ENCODE results near the gene SNX20.

SNX20 gene

DNA sequence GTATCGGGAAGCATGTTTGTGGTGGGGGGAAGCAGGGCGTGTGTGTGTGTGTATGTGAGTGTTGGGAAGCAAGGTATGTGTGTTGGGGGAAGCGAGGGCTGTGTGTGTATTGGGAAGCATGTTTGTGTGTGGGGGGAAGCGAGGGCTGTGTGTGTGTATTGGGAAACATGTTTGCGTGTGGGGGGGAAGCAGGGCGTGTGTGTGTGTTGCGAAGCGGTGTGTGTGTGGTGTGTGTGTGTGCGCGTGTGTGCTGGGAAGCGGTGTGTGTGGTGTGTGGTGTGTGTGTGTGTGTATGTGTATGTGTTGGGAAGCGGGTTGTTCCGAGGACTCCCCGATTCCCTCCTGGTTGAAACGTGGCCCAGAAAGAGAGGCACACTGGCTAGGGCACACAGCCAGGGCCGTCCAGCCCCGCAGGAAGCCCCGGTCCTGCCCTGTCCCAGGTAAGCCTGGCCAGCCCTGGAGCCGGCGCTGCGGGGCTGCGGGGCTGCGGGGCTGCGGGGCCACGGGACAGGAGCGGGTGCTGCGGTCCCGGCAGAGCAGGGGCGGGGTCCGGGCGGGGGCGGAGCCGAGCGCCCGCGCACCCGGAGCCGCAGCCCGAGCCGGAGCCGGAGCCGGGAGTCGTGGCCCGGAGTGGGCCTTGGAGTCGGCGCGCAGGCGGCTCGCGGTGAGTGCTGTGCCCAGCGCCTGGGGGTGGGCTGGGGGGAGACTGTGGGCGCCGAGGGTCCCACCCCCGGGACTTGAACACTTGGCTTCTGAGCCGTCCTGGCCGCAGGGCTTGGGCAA lies 12.1 kb upstream of the SNX20 start, which contains the start of gene NOD2:
Gene NOD2, plus strand, starts transcription at position 608 of the 783 bp plus-strand sequence. CDS start 5,890 bp downstream, outside the sequence.
- no peaks in the 10 kb centered on the region for H3K36me3 ChIP-seq (ENCODE audit: control insufficient read depth, insufficient read depth, low read length)
- H3K9me3 ChIP-seq (ENCODE audit: control insufficient read depth, insufficient read depth, low read length): no peaks in the 10 kb centered on the region
- peaks cover 2% of the 10 kb centered on the region; the same call in 1 of the 2 replicates for H3K27me3 ChIP-seq (ENCODE audit: control insufficient read depth, insufficient read depth, low read length)
- 100% methylated on average over 7 of the region's 56 CpGs for WGBS (ENCODE audit: insufficient coverage, insufficient read length)
- no peak for DNase-seq (ENCODE audit: low read depth, low spot score)
- H3K27ac ChIP-seq (ENCODE audit: low read length): no peak within 1 kb of the TSS
- H3K4me3 ChIP-seq (ENCODE audit: low read length): peak within 1 kb of the TSS; percentile 43; the same call in 1 of the 2 replicates
- no peaks in the 10 kb centered on the region for H3K4me1 ChIP-seq (ENCODE audit: control insufficient read depth, insufficient read depth, low read length)

DNA sequence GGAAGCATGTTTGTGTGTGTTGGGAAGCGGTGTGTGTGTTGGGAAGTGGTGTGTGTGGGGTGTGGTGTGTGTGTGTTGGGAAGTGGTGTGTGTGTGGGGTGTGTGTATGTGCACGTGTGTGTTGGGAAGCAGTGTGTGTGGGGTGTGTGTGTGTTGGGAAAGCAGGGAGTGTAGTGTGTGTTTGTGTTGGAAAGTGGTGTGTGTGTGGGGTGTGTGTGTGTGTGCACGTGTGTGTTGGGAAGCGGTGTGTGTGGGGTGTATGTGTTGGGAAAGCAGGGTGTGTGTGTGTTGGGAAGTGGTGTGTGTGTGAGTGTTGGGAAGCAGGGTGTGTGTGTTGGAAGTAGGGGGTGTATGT lies 11.5 kb upstream of the SNX20 start:
- Histone ChIP-seq H3K27ac (ENCODE audit: low read length) (no peak overlapping the region), H3K27me3 (ENCODE audit: control insufficient read depth, insufficient read depth, low read length) (peaks cover 2% of the 10 kb centered on the region; the same call in 1 of the 2 replicates), H3K9me3 (ENCODE audit: control insufficient read depth, insufficient read depth, low read length) (no peaks in the 10 kb centered on the region), H3K36me3 (ENCODE audit: control insufficient read depth, insufficient read depth, low read length) (no peaks in the 10 kb centered on the region), H3K4me3 (ENCODE audit: low read length) (no peak overlapping the region), H3K4me1 (ENCODE audit: control insufficient read depth, insufficient read depth, low read length) (no peaks in the 10 kb centered on the region)
- DNase-seq (ENCODE audit: low read depth, low spot score): no peak
- WGBS (ENCODE audit: insufficient coverage, insufficient read length): 100% methylated on average over 4 of the region's 4 CpGs

DNA sequence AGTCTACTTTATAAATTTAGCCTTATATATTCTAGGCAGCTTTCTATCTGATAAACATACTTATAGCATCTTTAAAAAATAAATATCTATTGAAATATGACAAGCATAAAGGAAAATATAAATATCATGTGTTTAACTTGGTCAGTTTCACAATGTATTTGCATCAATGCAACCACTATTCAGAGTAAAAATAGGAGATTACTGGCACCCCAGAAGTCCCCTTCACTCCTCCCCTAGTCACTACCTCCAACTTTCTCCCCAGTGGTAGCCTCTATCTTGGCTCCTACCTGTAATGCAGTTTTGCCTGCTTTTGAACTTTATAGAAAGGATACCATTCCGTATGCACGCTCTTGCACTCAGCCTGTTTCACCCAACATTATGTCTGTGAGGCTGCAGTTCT lies 9.1 kb upstream of the SNX20 start:
- Histone ChIP-seq H3K4me3 (ENCODE audit: low read length) (no peak overlapping the region), H3K9me3 (ENCODE audit: control insufficient read depth, insufficient read depth, low read length) (no peaks in the 10 kb centered on the region), H3K4me1 (ENCODE audit: control insufficient read depth, insufficient read depth, low read length) (no peaks in the 10 kb centered on the region), H3K27ac (ENCODE audit: low read length) (no peak overlapping the region), H3K27me3 (ENCODE audit: control insufficient read depth, insufficient read depth, low read length) (peaks cover 2% of the 10 kb centered on the region; the same call in 1 of the 2 replicates), H3K36me3 (ENCODE audit: control insufficient read depth, insufficient read depth, low read length) (no peaks in the 10 kb centered on the region)
- no CpG with 5 or more reads among the region's 2 CpGs for WGBS (ENCODE audit: insufficient coverage, insufficient read length)
- DNase-seq (ENCODE audit: low read depth, low spot score): no peak

DNA sequence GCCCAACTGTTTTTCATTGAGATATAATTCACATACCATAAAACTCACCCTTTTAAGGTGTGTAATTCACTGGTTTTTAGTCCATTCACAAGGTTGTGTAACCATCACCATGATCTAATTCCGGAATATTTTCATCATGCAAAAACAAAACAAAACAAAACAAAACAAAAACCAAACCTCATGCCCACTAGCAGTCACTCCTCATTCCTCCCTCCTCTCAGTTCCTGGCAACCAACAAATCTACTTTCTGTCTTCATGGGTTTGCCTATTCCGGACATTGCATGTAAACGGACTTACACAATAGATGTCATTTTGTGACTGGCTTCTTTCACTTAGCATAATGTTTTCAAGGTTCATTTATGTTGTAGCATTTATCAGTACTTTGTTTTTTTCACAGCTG lies 7.8 kb upstream of the SNX20 start:
- no CpG with 5 or more reads among the region's 3 CpGs for WGBS (ENCODE audit: insufficient coverage, insufficient read length)

DNA sequence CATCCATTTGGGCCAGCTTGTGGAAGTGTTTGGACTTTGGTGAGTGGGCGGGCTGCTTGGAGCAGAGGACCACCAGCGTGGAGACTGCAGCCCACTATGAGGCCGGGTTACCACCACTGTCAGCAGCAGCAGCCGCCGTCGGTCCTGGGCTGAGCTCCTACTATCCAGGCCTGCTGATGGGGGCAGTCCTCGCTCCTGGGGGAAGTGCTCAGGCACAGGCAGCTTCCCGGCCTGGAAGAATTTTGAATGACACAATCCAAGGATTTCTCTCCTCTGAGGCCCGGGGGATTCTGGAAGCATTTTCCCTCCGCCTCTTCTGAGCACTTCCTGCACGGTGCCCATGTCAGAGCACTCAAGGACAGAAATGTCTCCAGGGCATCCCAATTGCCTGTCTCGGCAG lies 7.0 kb upstream of the SNX20 start:
- H3K9me3 ChIP-seq (ENCODE audit: control insufficient read depth, insufficient read depth, low read length): no peaks in the 10 kb centered on the region
- no peak for DNase-seq (ENCODE audit: low read depth, low spot score)
- H3K4me3 ChIP-seq (ENCODE audit: low read length): no peak overlapping the region
- no peaks in the 10 kb centered on the region for H3K36me3 ChIP-seq (ENCODE audit: control insufficient read depth, insufficient read depth, low read length)
- H3K27ac ChIP-seq (ENCODE audit: low read length): no peak overlapping the region
- H3K4me1 ChIP-seq (ENCODE audit: control insufficient read depth, insufficient read depth, low read length): no peaks in the 10 kb centered on the region
- no CpG with 5 or more reads among the region's 12 CpGs for WGBS (ENCODE audit: insufficient coverage, insufficient read length)
- H3K27me3 ChIP-seq (ENCODE audit: control insufficient read depth, insufficient read depth, low read length): no peaks in the 10 kb centered on the region; the same call in 1 of the 2 replicates

More for the DNA sequence above, 7.8 kb upstream of the SNX20 start:
- DNase-seq (ENCODE audit: low read depth, low spot score): no peak
- H3K9me3 ChIP-seq (ENCODE audit: control insufficient read depth, insufficient read depth, low read length): no peaks in the 10 kb centered on the region
- no peaks in the 10 kb centered on the region for H3K36me3 ChIP-seq (ENCODE audit: control insufficient read depth, insufficient read depth, low read length)
- H3K4me3 ChIP-seq (ENCODE audit: low read length): no peak overlapping the region
- H3K27ac ChIP-seq (ENCODE audit: low read length): no peak overlapping the region
- peaks cover under 1% of the 10 kb centered on the region; the same call in 1 of the 2 replicates for H3K27me3 ChIP-seq (ENCODE audit: control insufficient read depth, insufficient read depth, low read length)
- H3K4me1 ChIP-seq (ENCODE audit: control insufficient read depth, insufficient read depth, low read length): no peaks in the 10 kb centered on the region

DNA sequence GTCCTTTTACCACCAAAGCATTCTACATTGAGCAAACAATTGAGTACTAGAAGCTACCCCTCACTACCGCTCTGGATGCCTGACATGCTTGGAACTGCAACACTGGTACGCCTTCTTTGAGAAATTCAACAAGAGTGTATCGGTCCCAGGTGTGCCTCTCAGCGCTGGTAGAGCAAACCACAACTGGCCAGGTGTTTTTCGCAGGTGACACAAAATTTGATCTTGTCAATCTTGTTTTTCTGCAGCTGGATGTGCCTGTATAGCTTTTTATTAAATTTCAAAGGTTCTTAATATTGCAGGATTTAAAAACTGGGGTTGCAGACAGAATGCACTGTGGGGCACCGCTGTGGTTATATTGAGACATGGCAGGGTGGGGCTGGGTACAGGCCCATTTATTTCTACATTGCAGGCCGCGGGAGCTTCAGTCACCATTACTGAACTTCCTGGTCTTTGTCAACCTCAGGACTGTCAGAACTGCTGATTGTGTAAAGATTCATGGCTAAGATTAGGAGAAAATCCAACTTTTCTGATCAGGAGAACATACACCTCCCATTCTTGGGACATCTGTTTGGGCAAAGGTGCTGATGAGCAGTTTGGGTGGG lies 4.5 kb upstream of the SNX20 start:
- no peak overlapping the region for H3K27ac ChIP-seq (ENCODE audit: low read length)
- H3K4me1 ChIP-seq (ENCODE audit: control insufficient read depth, insufficient read depth, low read length): no peaks in the 10 kb centered on the region
- WGBS (ENCODE audit: insufficient coverage, insufficient read length): no CpG with 5 or more reads among the region's 8 CpGs
- no peaks in the 10 kb centered on the region for H3K9me3 ChIP-seq (ENCODE audit: control insufficient read depth, insufficient read depth, low read length)
- DNase-seq (ENCODE audit: low read depth, low spot score): no peak
- H3K36me3 ChIP-seq (ENCODE audit: control insufficient read depth, insufficient read depth, low read length): no peaks in the 10 kb centered on the region
- no peak overlapping the region for H3K4me3 ChIP-seq (ENCODE audit: low read length)
- no peaks in the 10 kb centered on the region for H3K27me3 ChIP-seq (ENCODE audit: control insufficient read depth, insufficient read depth, low read length)

DNA sequence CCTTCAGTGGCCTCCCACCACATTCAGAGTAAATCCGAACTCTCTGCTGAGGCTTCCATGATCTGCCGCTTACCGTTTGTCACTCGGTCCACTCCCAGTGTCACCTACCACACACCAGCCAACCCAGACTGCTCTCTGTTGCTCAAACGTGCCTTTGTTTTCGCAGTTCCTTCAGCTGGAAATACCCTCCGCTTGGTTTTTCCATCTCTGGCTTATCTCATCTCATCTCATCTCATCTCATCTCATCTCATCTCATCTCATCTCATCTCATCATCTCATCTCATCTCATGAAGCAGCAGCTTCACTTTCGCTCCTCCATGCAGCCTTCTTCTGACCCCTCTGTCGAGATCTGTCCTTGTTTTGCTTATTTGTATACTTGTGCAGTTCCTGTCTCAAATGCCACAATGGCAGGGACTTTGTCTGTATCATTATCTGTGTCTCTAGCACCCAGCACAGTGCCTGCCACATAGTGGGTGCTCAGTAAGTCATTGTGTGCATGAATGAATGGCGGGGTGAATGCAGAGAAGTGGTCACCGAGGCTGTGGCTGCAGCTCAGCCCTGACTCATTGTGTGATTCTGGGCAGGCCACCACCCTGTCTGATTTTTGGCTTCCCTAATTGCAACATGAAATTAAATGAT lies 3.8 kb upstream of the SNX20 start:
- Histone ChIP-seq H3K36me3 (ENCODE audit: control insufficient read depth, insufficient read depth, low read length) (no peaks in the 10 kb centered on the region), H3K27me3 (ENCODE audit: control insufficient read depth, insufficient read depth, low read length) (no peaks in the 10 kb centered on the region), H3K27ac (ENCODE audit: low read length) (no peak overlapping the region), H3K4me3 (ENCODE audit: low read length) (no peak overlapping the region), H3K4me1 (ENCODE audit: control insufficient read depth, insufficient read depth, low read length) (no peaks in the 10 kb centered on the region), H3K9me3 (ENCODE audit: control insufficient read depth, insufficient read depth, low read length) (no peaks in the 10 kb centered on the region)
- WGBS (ENCODE audit: insufficient coverage, insufficient read length): no CpG with 5 or more reads among the region's 11 CpGs
- DNase-seq (ENCODE audit: low read depth, low spot score): no peak

DNA sequence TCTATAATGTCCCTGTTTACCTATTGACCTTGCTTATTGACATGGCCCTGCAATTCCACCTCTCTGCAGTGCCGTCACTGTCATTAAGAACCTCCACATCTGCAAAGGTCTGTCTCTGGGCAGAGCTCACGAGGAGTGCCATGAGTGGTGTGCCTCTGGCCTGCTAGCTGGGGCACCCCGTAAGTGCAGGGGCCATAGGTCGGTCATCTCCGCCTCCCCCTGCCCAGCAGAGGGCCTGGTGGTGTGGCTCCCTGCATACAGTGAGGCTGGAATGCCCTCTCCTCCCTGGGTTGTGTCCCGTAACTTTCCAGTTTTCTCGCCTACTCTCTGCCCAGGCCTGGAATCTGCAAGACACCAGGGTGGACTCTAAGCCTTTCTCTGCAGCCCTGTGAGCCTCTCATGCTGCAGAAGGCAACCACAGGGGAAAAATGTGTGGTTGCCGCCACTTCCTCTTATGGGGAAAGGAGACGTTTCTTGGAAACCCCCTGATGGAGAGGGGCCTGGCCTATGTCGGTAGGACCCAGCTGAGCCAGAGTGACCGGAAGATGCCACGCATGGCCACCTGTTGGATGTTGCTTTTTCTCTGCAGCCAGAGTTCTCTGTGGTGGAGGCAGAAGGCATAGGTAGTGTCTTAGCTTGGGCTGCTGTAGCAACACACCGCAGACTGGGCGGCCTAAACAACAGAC lies 2.7 kb upstream of the SNX20 start:
- no peaks in the 10 kb centered on the region for H3K27me3 ChIP-seq (ENCODE audit: control insufficient read depth, insufficient read depth, low read length)
- H3K9me3 ChIP-seq (ENCODE audit: control insufficient read depth, insufficient read depth, low read length): no peaks in the 10 kb centered on the region
- no CpG with 5 or more reads among the region's 14 CpGs for WGBS (ENCODE audit: insufficient coverage, insufficient read length)
- no peak for DNase-seq (ENCODE audit: low read depth, low spot score)
- no peaks in the 10 kb centered on the region for H3K4me1 ChIP-seq (ENCODE audit: control insufficient read depth, insufficient read depth, low read length)
- no peak overlapping the region for H3K4me3 ChIP-seq (ENCODE audit: low read length)
- H3K27ac ChIP-seq (ENCODE audit: low read length): no peak overlapping the region
- no peaks in the 10 kb centered on the region for H3K36me3 ChIP-seq (ENCODE audit: control insufficient read depth, insufficient read depth, low read length)

DNA sequence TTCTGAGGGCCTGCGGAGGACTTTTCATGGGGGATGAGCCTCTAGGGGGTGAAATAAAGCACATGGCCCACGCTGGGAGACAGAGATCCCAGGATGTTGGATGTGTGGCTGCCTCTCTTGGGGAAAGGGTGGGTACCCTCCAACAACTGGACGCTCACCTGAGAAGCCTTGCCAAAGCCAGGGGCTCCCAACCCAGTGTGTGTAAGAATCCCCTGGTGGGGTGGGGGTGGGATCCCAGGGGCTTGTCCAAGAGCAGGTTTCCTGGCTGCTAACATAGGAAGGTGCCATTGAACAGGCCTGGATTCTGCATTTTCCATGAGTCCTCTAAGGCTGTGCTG lies 587 bp downstream of the SNX20 start:
- Histone ChIP-seq H3K9me3 (ENCODE audit: control insufficient read depth, insufficient read depth, low read length) (no peaks in the 10 kb centered on the region), H3K4me1 (ENCODE audit: control insufficient read depth, insufficient read depth, low read length) (no peaks in the 10 kb centered on the region), H3K36me3 (ENCODE audit: control insufficient read depth, insufficient read depth, low read length) (no peaks in the 10 kb centered on the region), H3K27me3 (ENCODE audit: control insufficient read depth, insufficient read depth, low read length) (no peaks in the 10 kb centered on the region), H3K27ac (ENCODE audit: low read length) (no peak overlapping the region), H3K4me3 (ENCODE audit: low read length) (no peak overlapping the region)
- WGBS (ENCODE audit: insufficient coverage, insufficient read length): no CpG with 5 or more reads among the region's 3 CpGs
- no peak for DNase-seq (ENCODE audit: low read depth, low spot score)
